Measurements from ENCODE around the gene PLEKHG1.

The PLEKHG1 gene

DNA sequence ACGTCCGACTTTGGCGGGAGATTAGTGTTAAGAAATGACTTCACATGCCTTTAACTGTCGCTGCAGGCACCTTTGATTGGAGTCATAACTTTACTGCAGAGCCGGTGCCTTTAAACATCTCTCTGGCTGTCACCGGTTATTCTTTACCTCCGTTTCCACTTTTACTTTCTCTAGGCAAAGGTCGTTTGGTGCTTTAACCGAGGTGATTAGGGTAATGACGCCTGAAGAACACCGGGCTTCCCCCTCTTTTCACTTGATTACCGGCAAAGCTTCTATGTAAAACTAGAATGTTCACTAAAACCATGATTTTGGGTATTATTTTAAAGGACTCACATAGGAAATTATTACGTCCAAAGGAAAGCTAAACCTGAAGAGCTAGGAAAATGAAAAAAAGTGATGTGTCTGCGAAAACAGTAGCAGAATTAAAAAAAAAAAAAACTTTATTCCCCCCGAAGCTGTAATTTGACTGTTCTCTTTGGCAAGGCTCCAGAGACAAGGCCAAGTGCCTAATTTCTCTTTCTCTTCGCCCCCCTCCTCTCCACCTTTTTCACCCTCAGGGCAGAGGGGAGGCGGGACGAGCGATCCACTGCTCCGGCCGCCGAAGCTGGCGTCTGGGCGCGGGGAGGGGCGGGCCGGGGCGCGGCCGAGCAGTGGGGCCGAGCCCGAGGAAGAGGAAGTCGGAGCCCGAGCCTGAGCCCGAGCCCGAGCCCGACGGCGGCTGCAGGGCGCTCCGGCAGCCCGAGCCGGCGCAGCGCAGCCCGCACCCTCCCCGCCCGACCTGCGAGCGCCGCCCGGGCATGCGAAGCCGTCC lies at the start of gene PLEKHG1:
Gene PLEKHG1 (plus strand): TSS at position 687 of the 811 bp plus-strand sequence. CDS start 133,797 bp downstream, outside the sequence.
- DNase-seq (ENCODE audit: low read depth), result no peak
- TF ChIP-seq, protein P1, sequence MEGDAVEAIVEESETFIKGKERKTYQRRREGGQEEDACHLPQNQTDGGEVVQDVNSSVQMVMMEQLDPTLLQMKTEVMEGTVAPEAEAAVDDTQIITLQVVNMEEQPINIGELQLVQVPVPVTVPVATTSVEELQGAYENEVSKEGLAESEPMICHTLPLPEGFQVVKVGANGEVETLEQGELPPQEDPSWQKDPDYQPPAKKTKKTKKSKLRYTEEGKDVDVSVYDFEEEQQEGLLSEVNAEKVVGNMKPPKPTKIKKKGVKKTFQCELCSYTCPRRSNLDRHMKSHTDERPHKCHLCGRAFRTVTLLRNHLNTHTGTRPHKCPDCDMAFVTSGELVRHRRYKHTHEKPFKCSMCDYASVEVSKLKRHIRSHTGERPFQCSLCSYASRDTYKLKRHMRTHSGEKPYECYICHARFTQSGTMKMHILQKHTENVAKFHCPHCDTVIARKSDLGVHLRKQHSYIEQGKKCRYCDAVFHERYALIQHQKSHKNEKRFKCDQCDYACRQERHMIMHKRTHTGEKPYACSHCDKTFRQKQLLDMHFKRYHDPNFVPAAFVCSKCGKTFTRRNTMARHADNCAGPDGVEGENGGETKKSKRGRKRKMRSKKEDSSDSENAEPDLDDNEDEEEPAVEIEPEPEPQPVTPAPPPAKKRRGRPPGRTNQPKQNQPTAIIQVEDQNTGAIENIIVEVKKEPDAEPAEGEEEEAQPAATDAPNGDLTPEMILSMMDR (conservative IDR thresholded peaks at IDR 0.05; ENCODE audit: low read depth, low read length), result no peak
- H3K4me3 ChIP-seq (ENCODE audit: low read length), result peak within 1 kb of the TSS; percentile 61

DNA sequence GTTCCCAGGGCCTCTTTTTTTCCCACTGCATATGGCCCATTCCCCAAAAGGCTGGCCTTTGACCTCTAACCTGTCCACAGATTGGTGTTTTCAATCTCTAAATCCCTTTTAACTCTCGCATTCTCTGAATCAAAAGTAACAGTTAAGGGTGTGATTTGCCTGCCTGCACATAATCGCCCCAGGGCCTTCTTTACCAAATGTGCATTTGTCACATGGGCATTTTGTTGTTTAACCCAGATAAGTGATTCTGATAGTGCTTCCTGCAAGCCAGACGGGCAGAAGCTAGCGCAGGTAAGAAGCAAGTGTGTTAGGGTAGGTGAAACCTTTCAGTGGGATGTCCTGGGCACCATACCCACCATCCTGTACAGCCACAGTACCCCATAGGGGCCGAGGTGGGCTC lies 49.4 kb upstream of the PLEKHG1 start:
- no peak for DNase-seq (ENCODE audit: low read depth)
- H3K4me3 ChIP-seq (ENCODE audit: low read length), result no peak overlapping the region
- TF ChIP-seq, protein P1 (conservative IDR thresholded peaks at IDR 0.05; ENCODE audit: low read depth, low read length), result no peak

DNA sequence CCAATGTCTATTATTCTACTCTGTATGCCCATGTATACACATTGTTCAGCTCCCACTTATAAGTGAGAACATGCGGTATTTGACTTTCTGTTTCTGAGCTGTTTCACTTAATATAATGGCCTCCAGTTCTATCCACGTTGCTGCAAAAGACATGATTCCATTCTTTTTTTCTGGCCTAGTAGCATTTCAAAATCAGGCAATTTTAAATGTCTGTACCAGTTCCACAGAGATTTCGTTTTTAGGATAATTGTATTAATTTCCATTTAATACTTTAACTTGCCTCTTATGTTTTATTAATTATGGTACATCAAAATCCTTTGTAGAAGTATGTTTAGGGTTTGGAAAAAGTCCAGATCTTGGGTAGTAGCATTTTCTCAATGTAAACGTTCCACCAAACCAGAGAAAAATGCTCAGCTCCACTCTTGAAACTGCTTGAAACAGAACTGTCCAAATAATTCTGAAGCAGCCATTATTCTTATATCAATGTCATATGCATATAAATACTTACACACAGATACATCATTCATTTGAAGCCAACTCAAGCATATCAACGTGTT lies 42.6 kb upstream of the PLEKHG1 start:
- TF ChIP-seq, protein P1 (conservative IDR thresholded peaks at IDR 0.05; ENCODE audit: low read depth, low read length), result no peak
- no peak for DNase-seq (ENCODE audit: low read depth)
- H3K4me3 ChIP-seq (ENCODE audit: low read length), result no peak overlapping the region

DNA sequence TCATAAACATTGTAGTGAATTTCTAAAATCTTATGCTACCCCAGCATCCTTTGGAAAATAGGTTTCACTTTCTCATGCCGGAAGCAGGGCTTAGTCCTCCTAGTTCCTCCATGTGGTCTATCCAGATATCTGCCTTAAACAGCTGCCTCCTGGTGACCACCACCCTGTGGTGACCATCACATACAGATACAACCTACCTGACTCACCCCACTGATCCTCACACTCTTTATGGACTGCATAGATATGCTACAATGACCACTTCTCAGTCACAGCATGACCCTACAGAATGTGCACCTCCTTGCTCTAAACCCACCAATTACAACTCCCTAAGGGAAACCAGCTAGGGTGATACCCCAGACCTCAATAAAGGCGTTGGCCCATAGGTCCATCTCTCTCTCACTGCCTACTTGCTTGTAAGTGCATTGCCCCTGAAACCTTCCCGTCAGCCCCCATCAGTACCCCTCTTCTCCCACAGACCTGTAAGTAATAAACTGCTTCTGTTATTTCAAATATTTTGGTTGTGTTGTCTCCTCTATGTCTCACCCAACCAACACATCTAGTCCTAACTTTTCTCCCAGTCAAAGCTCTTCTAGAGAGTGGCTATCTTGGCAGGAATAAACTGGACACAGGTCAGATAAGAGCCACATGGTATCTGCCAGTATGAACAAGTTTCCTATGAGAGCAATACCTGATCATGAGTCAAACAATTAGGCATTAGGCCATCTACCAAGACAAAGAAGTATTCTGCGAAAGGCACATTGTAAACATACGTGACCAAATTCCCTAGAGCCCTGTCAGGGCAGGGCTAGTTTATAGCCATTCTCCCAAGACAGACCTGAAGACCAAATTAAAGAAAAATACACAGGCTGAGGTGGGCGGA lies 39.4 kb upstream of the PLEKHG1 start:
- H3K4me3 ChIP-seq (ENCODE audit: low read length), result no peak overlapping the region
- TF ChIP-seq, protein P1 (conservative IDR thresholded peaks at IDR 0.05; ENCODE audit: low read depth, low read length), result no peak
- no peak for DNase-seq (ENCODE audit: low read depth)

DNA sequence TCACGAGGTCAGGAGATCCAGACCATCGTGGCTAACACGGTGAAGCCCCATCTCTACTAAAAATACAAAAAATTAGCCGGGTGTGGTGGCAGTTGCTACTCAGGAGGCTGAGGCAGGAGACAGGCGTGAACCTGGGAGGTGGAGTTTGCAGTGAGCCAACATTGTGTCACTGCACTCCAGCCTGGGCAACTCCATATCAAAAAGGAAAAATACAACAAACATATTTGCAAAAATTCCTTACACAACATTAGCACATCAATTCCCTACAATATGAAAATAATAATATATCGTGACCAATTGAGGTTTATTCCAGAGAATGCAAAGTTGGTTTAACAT lies 38.8 kb upstream of the PLEKHG1 start:
- TF ChIP-seq, protein P1 (conservative IDR thresholded peaks at IDR 0.05; ENCODE audit: low read depth, low read length), result no peak
- DNase-seq (ENCODE audit: low read depth), result no peak
- no peak overlapping the region for H3K4me3 ChIP-seq (ENCODE audit: low read length)

DNA sequence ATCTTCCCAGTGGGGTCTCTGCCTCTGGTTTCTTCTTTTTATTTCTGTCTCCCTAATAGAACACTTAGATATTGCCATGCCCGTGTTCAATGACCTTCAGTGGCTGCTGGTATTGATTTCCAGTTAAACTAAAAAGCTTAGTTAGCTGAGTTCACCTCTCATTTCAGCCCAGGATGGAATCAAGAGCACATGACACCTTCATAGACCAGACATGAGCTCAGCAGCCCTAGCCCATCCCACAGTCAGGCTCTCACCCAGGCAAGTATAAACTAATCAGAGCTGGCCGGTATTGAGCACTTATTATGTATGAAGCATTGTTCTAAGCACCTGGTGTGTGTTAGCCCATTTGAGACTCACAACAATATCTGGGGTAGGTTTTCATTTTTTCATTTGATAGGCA lies 33.7 kb upstream of the PLEKHG1 start:
- TF ChIP-seq, protein P1 (conservative IDR thresholded peaks at IDR 0.05; ENCODE audit: low read depth, low read length), result no peak
- DNase-seq (ENCODE audit: low read depth), result no peak
- no peak overlapping the region for H3K4me3 ChIP-seq (ENCODE audit: low read length)

All from retinal pigment epithelial cell (primary cell).